NCI-H748 treated with DMSO at 0.1 percent for 48 hours (cell line): ENCODE measurements around the gene CA14.
"Not testable (repeated sequence)": the region's sequence is repeated elsewhere in the genome, so short reads cannot be mapped to it uniquely, and the experiment has no call there.

Experiments used
- DNase-seq: peaks from one replicate; lab custom pipeline; 2025; lab: John Stamatoyannopoulos, UW

The CA14 gene

DNA sequence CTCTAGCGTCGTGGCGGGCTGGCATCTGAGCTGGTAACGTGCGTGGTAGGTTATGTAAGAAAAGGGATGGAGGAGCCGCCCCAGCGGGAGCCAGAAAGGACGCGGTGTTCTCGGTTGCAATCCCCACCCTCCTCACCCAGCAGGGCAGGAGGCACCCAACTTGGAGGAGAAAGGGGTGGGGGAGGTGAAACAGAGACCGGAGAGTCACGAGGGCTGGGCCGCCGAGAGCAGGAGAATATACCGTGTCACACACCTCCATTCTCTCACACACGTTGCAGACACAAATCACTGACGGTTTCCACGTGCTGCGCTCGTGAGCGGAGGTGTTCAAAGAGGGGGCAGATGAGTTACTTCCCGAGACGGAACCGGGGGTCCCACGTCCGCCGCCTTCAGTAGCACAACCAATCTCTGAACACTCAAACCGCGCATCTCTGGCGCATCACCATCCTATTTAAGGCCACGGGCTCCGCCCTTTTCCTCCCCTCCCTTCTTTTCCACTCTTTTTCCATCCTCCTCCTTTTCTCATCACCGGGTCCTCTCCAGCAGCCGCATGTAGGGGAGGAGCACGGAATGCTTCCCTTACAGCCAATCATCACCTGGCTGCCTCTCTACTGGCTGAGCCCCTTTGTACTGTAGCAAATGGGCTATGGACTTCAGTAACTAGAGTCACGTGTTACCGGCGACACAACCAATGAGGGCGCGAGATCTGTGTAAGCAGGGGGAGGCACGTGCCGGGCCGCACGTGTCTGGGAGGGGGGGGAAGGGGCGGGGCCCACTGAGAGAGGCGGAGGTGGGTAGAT is 24.4 kb downstream of the CA14 start, which contains the start of gene CIART:
CIART (plus strand) TSS at position 797 of the 800 bp plus-strand sequence. CDS start 714 bp downstream, outside the sequence.
- peak; percentile 97 for DNase-seq

DNA sequence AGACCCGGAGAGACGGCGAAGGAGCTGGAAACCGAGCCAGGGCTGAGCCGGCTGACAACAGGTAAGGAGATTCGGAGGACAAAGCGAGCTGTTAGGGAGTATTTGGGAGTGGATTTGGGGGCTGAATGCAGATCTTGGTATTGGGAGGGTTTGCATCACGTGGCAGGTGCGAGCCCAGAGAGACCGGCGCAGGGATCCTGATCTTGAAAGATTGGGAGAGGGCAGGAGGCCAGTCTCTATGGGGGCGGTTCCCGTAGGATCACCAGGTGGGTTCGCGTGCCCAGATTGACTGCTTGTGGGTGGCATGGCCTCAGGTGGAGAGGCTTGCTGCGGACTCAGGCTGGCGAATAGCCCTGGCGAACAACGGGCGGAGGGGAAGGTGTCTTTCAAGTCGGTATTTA is 25.0 kb downstream of the CA14 start:
- DNase-seq, result peak; percentile 46

DNA sequence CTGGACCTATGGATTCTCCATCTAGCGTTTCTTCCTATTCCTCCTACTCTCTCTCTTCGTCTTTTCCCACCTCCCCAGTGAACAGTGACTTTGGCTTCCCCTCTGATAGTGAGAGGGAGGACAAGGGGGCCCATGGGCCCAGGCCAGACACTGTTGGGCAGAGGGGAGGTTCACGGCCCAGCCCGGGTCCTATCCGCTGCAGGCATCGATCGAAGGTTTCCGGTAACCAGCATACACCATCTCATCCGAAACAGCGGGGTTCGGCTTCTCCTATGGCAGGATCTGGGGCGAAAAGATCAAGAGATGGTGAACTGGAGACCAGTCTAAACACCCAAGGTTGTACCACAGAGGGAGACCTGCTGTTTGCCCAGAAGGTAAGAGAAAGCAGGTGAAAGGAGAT is 25.7 kb downstream of the CA14 start:
- no peak for DNase-seq

DNA sequence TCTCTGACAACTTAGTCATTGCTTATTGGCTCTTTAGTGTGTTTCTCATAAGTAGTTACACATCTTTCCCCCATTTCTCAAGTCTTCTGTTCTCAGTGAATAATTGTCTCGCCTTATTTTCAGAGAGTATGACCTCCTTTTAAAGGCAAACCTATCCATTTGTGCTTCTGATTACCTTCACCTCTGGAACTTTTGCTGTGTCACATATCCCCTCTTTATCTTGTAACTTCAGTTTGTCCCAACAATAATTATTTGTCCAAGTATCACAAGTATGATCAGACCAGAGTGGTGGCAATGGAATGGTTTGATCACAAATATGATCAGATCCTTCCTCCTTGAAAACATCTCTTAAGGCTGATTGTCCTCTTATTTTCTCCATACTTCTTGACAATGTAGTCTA is 30.8 kb downstream of the CA14 start:
- no peak for DNase-seq

DNA sequence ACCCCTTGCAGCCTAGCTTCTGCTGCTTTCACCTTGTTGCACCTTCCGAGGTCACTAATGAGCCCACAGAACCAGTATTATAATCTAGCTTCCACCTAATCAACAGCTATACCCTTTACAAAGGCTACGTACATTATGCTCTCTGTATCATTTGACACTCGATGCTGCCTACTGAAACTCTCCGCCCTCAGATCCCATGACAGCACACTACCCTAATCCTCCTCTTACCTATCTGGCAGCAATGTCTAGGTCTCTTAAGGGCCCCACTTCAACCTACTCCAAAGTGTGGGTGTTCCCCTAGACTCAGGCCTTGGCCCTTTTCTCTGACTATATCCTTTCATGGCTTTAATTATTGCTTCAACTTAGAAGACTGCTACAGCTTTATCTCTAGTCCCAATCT is 31.2 kb downstream of the CA14 start:
- no peak for DNase-seq

DNA sequence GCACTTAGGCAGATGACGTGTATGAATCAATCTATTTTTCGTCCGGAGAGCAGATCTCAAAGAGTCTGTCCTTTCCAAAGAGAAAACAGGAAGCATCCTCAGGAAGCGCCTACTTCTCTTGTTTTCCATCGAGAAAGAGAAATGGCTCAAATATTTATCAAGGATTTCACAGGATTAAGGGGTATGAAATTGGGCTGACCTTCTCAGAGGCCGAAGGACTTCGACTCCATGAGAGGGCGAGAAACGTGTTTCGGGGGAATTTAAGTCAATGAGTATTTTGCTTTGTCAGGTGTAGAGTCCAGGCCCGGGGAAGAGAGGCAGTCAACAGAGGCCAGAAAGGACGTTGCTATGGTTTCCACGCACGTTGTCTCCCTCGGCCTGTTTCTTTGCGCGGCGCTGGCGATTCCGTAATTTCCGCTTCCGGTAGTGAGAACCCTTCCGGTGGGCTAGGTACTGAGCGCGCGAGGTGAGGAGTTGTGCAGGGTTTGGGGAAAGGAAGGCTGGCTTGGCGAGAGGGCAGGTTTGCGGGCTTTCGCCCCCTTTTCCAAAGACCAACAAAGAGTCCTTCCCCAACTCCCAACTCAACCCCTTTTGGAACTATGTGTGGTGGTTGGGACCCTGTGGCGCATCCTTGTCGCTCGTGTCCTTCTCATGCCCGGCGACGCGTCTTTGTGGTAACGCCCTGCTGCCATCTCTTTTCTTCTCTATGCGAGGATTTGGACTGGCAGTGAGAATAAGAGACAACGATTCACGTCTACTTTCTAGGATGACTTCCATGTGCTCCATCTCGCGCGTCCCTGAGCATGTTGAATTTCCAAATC is 36.1 kb downstream of the CA14 start, which contains the start of gene MRPS21:
MRPS21 (plus strand) TSS at position 429 of the 821 bp plus-strand sequence. CDS start 506 bp downstream, outside the sequence.
- peak; percentile 93 for DNase-seq

DNA sequence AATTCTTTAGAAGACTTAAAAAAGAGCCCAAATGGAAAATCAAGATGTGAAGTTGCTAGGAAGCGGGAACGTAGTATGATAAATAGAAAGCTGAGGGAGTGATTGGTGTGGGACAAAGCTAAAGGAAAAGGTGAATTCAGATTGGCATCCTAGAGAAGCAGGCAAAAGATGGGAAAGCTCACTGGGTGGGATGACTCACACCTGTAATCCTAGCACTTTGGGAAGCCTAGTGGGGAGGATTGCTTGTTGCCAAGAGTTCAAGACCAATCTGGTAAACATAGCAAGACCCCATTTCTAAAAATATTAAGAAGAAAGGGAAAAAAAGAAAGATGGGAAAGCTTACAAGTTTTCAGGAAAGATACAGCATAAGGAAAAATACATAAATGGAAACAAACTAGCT is 37.9 kb downstream of the CA14 start:
- no peak for DNase-seq

DNA sequence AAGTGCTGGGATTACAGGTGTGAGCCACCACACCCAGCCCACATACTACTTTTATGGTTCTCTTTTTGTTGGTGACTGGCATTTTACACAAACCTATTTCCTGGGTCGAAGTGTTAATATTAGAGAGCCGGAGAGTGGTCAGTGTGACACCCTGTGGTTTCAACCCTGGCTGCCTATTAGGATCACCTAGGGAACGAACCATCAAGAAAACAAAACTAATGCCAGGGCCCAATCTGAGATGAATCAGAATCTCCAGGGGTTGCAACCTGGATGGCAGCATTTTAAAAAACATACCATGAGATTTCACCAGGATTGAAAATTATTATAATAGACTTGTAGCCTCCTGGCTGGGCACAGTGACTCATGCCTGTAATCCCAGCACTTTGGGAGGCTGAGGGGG is 42.1 kb downstream of the CA14 start:
- DNase-seq, result no peak

DNA sequence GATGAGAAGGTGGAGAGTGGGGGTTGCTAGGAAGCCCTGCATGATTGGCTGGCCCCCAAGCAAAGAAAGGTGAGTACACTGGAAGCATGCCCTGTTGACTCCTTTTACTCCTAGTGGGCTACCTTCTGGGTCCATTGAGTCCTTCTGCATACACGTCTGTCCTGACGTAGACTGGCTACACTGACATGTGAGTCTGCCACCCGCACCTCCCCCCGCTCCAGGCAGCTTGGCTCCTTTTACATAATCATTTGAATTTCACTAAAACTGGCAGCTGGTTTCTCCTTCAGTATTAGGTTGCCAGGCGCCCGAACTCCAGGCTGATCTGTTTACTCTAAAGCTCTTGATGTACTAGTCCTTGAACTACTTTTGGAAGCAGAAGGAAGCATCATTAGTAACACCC is 44.8 kb downstream of the CA14 start:
- no peak for DNase-seq

DNA sequence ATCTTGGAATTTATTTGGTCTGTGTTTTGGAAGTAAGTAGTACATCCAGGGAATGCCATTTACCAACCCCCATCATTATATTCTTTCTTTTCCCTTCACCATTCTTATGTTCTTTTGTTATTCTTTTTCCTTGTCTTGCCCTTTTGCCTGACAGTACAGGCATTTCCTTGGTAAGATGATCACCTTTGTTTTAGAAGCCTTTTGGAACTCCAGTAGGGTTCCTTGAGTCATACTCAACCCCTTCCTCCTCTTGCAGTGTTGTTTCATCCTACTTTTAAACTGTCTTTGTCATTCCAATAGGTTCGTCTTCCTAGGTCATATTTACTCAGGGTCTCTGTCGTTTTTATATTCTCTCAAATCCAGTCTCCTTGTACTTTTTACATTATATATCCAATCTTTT is 45.3 kb downstream of the CA14 start:
- no peak for DNase-seq

DNA sequence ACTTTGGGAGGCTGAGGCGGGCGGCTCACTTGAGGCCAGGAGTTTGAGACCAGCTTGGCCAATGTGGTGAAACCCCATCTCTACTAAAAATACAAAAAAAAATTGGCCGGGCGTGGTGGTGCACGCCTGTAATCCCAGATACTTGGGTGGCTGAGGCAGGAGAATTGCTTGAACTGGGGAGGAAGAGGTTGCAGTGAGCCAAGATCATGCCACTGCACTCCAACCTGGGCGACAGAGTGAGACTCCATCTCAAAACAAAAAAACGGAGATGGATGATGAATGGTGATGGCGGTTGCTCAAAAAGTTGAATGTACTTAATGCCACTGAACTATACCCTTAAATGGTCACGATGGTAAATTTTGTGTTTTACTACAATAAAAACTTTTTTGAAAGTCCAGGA is 51.0 kb downstream of the CA14 start:
- not testable (repeated sequence) for DNase-seq

DNA sequence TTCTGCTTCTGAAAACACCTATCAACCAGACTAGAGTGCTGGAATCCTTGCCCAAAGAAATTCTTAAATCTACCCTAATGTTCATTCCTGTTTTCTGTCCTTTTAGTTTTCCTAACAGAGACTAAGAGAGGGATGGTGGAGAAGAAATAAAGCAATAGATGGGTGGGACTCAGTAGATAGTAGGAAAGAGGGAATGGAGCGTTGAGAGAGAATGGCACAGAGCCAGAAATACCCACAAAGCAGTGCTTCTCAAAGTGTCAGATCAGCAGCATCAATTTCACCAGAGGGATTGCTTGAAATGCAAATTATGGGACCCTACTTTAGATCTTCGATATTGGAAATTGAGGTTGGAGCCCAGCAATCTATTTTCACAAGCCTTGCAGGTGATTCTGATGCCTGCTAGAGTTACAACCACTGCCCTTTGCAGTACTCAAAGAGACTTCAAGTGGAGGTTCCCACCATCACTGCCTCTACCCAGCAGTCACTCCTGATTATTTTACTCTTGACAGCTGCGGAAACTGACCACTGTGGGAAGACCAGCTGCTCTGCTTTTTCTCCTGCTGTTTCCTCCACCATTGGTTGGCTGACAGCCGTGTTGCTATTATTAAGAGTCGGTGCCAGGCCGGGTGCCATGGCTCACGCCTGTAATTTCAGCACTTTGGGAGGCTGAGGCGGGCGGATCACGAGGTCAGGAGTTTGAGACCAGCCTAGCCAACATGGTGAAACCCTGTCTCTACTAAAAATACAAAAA is 52.4 kb downstream of the CA14 start:
- no peak for DNase-seq

DNA sequence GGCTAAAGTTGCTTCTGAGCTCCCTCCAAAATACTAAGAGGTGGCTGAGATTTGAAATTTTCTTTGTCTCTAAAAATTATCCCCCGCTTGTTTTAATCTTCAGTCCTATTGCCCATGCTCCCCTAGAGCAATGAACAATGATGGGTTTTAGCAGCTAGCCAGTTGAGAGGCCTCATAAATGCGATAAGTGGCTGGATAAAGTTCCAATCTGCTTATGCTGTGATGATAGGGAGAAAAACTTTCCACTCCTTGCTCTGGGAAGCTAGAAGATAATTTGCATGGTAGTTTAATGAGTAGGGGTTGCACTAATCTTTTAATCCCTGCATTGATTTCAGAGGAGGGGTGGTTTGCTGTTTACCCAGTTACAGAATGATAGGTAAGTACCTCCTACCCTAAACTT is 54.2 kb downstream of the CA14 start:
- no peak for DNase-seq
